ENCODE data around the gene GCNT1.

Gene GCNT1

DNA sequence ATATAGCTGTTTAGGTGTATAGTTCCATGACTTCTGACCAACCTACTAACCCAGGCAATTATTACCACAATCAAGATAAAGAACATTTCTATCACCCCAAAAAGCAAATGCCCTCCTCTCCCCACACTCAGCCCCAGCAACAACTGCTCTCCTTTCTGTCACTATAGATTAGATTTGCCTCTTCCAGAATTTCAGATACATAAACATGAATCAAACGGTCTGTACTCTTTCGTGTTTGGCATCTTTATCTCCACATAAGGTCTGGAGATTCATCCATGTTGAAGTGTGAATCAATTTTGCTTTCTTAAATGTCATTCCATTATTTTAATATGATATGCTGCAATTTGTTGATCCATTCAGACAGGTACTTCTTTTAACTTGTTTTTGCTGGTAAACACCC is 10.5 kb upstream of the GCNT1 start:
- no peaks in the 10 kb centered on the region for H3K36me3 ChIP-seq (ENCODE audit: insufficient read depth, low read length)
- H3K9ac ChIP-seq (ENCODE audit: low read length), result no peak overlapping the region
- no peaks in the 10 kb centered on the region for H3K9me3 ChIP-seq (ENCODE audit: low read length)
- no peaks in the 10 kb centered on the region for H3K4me1 ChIP-seq (ENCODE audit: insufficient read depth, low read length)
- H3K4me3 ChIP-seq (ENCODE audit: low read depth in 1 of 2, low read length in 2 of 2), result no peak overlapping the region
- H3K27me3 ChIP-seq (ENCODE audit: control insufficient read depth in 1 of 2, insufficient read depth in 2 of 2, low read length in 2 of 2), result no peaks in the 10 kb centered on the region
- no peak overlapping the region for H3K27ac ChIP-seq (ENCODE audit: low read depth, low read length)

DNA sequence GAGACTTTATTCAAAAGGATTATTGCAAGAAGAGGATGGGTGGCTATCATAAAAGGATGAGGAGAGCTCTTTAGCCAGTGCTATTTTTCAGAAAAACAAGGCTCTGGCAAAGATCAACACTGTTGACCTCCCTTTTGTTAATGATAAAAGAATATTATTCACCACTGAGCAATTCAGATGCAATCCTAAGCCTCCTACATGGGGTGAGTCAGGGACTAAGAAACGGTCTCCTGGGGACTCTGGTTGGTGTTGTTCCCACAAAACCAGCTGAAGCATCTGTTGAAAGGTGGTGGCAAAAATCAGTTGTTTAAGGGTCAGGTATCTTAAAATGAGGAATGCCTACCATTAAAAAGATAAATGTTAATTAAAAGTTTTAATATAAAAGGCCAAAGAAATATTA is 7.7 kb upstream of the GCNT1 start:
- no peaks in the 10 kb centered on the region for H3K4me1 ChIP-seq (ENCODE audit: insufficient read depth, low read length)
- no peak overlapping the region for H3K9ac ChIP-seq (ENCODE audit: low read length)
- no peak overlapping the region for H3K27ac ChIP-seq (ENCODE audit: low read depth, low read length)
- no peaks in the 10 kb centered on the region for H3K27me3 ChIP-seq (ENCODE audit: control insufficient read depth in 1 of 2, insufficient read depth in 2 of 2, low read length in 2 of 2)
- no peaks in the 10 kb centered on the region for H3K9me3 ChIP-seq (ENCODE audit: low read length)
- no peak overlapping the region for H3K4me3 ChIP-seq (ENCODE audit: low read depth in 1 of 2, low read length in 2 of 2)
- H3K36me3 ChIP-seq (ENCODE audit: insufficient read depth, low read length), result no peaks in the 10 kb centered on the region

DNA sequence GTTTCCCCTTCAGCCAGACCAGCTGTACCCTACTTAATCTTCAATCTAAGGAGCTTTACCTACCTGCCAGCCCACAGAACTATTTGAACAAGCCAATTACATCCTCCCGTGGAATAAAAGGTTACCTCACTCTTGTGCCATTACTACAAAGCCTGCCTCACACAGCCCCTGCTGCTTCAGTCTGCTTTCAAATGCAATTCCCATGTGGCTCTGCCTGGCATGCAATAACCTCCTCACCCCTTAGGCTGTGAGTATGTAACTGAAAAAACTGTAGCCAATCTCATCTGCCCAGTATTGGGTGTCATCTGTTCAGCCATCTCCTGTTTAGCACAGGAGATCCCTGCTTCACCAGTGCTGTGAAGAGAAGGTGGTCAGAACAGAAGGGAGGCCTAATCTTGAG is 6.1 kb upstream of the GCNT1 start:
- no peaks in the 10 kb centered on the region for H3K9me3 ChIP-seq (ENCODE audit: low read length)
- no peak overlapping the region for H3K9ac ChIP-seq (ENCODE audit: low read length)
- no peak overlapping the region for H3K4me3 ChIP-seq (ENCODE audit: low read depth in 1 of 2, low read length in 2 of 2)
- no peak overlapping the region for H3K27ac ChIP-seq (ENCODE audit: low read depth, low read length)
- no peaks in the 10 kb centered on the region for H3K4me1 ChIP-seq (ENCODE audit: insufficient read depth, low read length)
- H3K27me3 ChIP-seq (ENCODE audit: control insufficient read depth in 1 of 2, insufficient read depth in 2 of 2, low read length in 2 of 2), result no peaks in the 10 kb centered on the region
- no peaks in the 10 kb centered on the region for H3K36me3 ChIP-seq (ENCODE audit: insufficient read depth, low read length)

DNA sequence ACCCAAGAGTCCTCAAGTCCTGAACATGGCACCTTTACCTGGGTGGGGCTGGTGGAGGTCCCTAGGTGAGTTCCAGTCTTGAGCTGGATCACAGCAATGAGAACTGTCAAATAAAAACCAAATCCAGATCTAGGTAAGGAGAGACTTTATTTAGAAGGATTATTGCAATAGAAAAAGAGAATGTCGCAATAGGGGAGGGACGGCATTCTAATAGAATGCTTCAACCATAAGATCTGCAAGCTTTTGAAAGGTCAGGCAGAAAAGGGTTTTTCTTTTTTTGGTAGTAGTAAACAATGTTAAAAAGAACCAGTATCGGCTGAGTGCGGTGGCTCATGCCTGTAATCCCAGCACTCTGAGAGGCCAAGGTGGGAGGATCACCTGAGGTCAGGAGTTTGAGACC is 5.2 kb upstream of the GCNT1 start:
- Histone ChIP-seq H3K9me3 (ENCODE audit: low read length) (no peaks in the 10 kb centered on the region), H3K27ac (ENCODE audit: low read depth, low read length) (no peak overlapping the region), H3K36me3 (ENCODE audit: insufficient read depth, low read length) (no peaks in the 10 kb centered on the region), H3K4me1 (ENCODE audit: insufficient read depth, low read length) (no peaks in the 10 kb centered on the region), H3K27me3 (ENCODE audit: control insufficient read depth in 1 of 2, insufficient read depth in 2 of 2, low read length in 2 of 2) (no peaks in the 10 kb centered on the region), H3K9ac (ENCODE audit: low read length) (no peak overlapping the region), H3K4me3 (ENCODE audit: low read depth in 1 of 2, low read length in 2 of 2) (no peak overlapping the region)

DNA sequence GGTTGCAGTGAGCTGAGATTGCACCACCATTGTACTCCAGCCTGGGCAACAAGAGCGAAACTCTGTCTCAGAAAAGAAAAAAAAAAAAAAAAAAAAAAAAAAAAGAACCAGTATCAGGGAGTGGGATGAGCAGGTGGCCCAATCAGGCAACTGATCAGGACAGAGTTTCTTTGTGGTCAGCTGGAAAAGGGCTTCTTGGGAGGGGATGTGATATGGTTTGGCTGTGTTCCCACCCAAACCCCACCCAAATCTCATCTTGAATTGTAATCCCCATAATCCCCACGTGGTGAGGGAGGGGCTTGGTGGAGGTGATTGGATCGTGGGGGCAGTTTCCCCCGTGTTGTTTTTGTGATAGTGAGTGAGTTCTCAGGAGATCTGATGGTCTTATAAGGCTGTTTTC is 4.7 kb upstream of the GCNT1 start:
- Histone ChIP-seq H3K9me3 (ENCODE audit: low read length) (no peaks in the 10 kb centered on the region), H3K27me3 (ENCODE audit: control insufficient read depth in 1 of 2, insufficient read depth in 2 of 2, low read length in 2 of 2) (no peaks in the 10 kb centered on the region), H3K4me3 (ENCODE audit: low read depth in 1 of 2, low read length in 2 of 2) (no peak overlapping the region), H3K9ac (ENCODE audit: low read length) (no peak overlapping the region), H3K36me3 (ENCODE audit: insufficient read depth, low read length) (no peaks in the 10 kb centered on the region), H3K27ac (ENCODE audit: low read depth, low read length) (no peak overlapping the region), H3K4me1 (ENCODE audit: insufficient read depth, low read length) (no peaks in the 10 kb centered on the region)

DNA sequence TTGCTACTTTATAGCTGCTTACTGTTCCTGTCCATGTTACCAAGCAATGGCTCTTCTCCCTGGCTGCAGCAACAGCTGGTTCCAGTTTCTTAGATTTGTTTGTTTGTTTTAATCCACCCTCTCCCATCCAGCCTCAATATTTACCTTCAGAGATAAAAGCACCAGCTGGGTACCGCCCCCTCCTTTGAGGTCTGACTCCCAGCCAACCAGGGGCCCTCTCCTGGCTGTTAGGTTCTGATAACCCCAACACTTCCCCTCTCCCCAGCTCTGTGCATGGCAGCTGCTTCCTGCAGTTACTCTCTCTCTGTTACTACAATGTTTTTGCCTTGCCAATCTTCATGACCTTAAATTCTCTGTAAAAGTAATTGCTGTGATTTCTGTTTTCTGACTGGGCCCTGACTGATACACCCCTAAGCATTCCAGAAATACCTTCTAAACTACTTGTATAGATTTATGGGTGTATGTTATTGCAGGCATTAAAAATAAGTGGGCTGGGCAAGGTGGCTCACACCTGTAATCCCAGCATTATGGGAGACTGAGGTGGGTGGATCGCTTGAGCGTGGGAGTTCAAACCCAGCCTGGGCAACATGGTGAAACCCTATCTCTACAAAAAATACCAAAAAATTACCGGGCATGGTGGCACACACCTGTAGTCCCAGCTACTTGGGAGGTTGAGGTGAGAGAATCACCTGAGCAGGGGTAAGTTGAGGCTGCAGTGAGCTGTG is 2.6 kb upstream of the GCNT1 start:
- no peaks in the 10 kb centered on the region for H3K36me3 ChIP-seq (ENCODE audit: insufficient read depth, low read length)
- H3K9ac ChIP-seq (ENCODE audit: low read length), result no peak overlapping the region
- H3K27ac ChIP-seq (ENCODE audit: low read depth, low read length), result no peak overlapping the region
- no peak overlapping the region for H3K4me3 ChIP-seq (ENCODE audit: low read depth in 1 of 2, low read length in 2 of 2)
- H3K9me3 ChIP-seq (ENCODE audit: low read length), result no peaks in the 10 kb centered on the region
- no peaks in the 10 kb centered on the region for H3K27me3 ChIP-seq (ENCODE audit: control insufficient read depth in 1 of 2, insufficient read depth in 2 of 2, low read length in 2 of 2)
- peaks cover 10% of the 10 kb centered on the region for H3K4me1 ChIP-seq (ENCODE audit: insufficient read depth, low read length)

DNA sequence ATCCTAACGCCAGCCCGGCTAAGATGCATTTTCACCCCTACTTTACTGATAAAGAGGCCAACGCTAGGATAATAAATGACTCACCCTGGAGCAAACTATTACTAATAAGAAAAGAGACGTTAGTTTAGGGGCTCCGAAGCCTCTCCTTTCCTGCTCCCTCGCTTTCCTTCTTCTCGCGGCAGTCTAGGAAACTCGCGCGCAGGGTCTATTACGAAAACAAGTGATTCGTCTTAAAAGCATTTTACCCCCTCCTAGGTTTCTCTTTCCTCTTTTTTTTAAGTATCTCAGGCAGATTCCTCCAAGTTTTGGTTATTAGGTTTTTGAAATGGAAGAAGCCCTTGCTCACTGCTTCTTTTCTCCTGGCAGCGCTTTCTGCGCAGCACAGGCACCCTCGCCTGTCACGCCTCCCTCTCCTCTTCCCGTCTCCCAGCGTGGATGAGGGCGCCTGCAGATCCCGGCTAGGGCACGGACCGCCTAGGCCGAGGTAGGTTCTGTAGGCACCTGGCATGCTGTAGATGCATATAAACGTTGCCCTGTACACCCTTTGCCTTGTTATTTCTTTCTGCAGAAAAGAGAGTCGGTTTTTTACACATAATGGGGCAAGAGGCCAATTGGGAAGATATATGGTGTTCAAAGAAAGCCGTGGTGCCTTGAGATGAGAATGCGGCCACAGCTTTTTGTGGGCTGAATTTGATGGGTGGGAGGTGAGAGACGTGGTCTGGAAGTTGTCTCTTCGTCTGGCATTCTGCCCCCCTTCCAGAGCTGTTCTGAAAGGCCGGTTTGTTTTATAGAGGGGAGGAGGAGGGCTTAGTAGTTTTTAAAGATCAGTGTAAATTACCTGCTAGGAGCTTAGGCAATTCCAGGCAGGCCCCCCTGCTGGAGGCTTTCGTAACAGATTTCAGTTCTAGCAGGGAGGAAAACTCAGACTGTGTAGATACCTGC is 983 bp downstream of the GCNT1 start:
- H3K9me3 ChIP-seq (ENCODE audit: low read length), result no peaks in the 10 kb centered on the region
- H3K27ac ChIP-seq (ENCODE audit: low read depth, low read length), result no peak overlapping the region
- H3K4me1 ChIP-seq (ENCODE audit: insufficient read depth, low read length), result peaks cover 10% of the 10 kb centered on the region
- H3K4me3 ChIP-seq (ENCODE audit: low read depth in 1 of 2, low read length in 2 of 2), result peak overlapping the region; percentile 52 to 86
- H3K36me3 ChIP-seq (ENCODE audit: insufficient read depth, low read length), result no peaks in the 10 kb centered on the region
- H3K9ac ChIP-seq (ENCODE audit: low read length), result no peak overlapping the region
- no peaks in the 10 kb centered on the region for H3K27me3 ChIP-seq (ENCODE audit: control insufficient read depth in 1 of 2, insufficient read depth in 2 of 2, low read length in 2 of 2)

DNA sequence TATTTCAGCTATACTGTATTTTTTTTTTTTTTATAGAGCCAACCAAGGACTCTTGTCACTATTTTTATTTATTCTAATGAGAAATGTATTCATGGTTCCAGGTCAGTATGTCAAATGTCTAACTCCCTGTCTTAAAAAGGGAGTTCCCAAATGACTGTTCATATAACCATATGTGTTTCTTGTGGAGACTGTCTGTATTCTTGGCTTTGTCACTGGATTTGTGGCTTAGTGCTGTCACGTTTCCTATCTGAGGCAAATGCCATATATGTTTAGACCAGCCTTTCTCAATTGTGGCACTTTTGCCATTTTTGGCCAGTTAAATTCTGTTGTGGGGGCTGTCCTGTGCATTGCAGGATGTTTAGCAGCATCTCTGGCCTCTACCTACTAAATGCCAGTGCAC is 3.1 kb downstream of the GCNT1 start:
- Histone ChIP-seq H3K9me3 (ENCODE audit: low read length) (no peaks in the 10 kb centered on the region), H3K9ac (ENCODE audit: low read length) (no peak overlapping the region), H3K4me3 (ENCODE audit: low read depth in 1 of 2, low read length in 2 of 2) (no peak overlapping the region), H3K27ac (ENCODE audit: low read depth, low read length) (no peak overlapping the region), H3K36me3 (ENCODE audit: insufficient read depth, low read length) (no peaks in the 10 kb centered on the region), H3K27me3 (ENCODE audit: control insufficient read depth in 1 of 2, insufficient read depth in 2 of 2, low read length in 2 of 2) (no peaks in the 10 kb centered on the region), H3K4me1 (ENCODE audit: insufficient read depth, low read length) (peaks cover 10% of the 10 kb centered on the region)

DNA sequence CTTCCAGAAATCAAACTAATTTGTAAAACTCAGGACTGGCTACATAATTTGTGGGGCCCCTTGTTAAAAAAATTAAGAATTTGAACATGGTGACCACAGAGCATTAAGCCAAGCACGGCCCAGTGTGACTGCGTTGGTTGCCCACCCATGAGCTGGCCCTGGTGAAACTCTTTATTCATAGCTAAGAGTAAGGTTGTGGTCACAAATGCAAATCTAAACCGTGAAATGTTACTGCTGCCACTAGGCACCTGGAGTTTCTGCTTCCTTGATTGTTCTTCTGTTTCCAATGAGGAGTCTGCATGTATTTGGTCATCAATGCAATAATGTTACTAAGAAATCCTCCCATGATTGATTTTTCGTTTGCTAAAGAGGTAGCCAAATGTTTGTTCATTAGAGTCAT is 4.2 kb downstream of the GCNT1 start:
- Histone ChIP-seq H3K36me3 (ENCODE audit: insufficient read depth, low read length) (no peaks in the 10 kb centered on the region), H3K9me3 (ENCODE audit: low read length) (no peaks in the 10 kb centered on the region), H3K4me3 (ENCODE audit: low read depth in 1 of 2, low read length in 2 of 2) (no peak overlapping the region), H3K27ac (ENCODE audit: low read depth, low read length) (no peak overlapping the region), H3K4me1 (ENCODE audit: insufficient read depth, low read length) (peaks cover 10% of the 10 kb centered on the region), H3K27me3 (ENCODE audit: control insufficient read depth in 1 of 2, insufficient read depth in 2 of 2, low read length in 2 of 2) (no peaks in the 10 kb centered on the region), H3K9ac (ENCODE audit: low read length) (no peak overlapping the region)

DNA sequence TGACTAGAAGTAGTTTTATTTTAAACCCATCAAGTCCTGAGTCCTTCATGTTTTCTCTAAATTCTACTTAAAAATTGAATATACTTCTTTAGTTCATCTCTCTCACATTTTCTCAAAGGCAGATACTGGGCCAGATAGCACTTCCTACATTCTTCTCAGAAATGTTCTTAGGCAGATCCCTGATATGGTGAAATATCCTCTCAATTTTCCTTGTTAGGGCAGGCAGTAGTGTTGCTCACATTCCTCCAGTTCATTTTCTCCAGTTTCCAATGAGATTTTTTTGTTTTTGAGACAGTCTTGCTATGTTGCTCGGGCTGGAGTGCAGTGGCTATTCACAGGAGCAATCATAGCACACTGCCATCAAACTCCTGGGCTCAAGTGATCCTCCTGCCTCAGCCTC is 5.7 kb downstream of the GCNT1 start:
- H3K4me1 ChIP-seq (ENCODE audit: insufficient read depth, low read length), result peaks cover 10% of the 10 kb centered on the region
- no peak overlapping the region for H3K27ac ChIP-seq (ENCODE audit: low read depth, low read length)
- H3K36me3 ChIP-seq (ENCODE audit: insufficient read depth, low read length), result no peaks in the 10 kb centered on the region
- H3K9me3 ChIP-seq (ENCODE audit: low read length), result no peaks in the 10 kb centered on the region
- H3K9ac ChIP-seq (ENCODE audit: low read length), result no peak overlapping the region
- no peak overlapping the region for H3K4me3 ChIP-seq (ENCODE audit: low read depth in 1 of 2, low read length in 2 of 2)
- no peaks in the 10 kb centered on the region for H3K27me3 ChIP-seq (ENCODE audit: control insufficient read depth in 1 of 2, insufficient read depth in 2 of 2, low read length in 2 of 2)

DNA sequence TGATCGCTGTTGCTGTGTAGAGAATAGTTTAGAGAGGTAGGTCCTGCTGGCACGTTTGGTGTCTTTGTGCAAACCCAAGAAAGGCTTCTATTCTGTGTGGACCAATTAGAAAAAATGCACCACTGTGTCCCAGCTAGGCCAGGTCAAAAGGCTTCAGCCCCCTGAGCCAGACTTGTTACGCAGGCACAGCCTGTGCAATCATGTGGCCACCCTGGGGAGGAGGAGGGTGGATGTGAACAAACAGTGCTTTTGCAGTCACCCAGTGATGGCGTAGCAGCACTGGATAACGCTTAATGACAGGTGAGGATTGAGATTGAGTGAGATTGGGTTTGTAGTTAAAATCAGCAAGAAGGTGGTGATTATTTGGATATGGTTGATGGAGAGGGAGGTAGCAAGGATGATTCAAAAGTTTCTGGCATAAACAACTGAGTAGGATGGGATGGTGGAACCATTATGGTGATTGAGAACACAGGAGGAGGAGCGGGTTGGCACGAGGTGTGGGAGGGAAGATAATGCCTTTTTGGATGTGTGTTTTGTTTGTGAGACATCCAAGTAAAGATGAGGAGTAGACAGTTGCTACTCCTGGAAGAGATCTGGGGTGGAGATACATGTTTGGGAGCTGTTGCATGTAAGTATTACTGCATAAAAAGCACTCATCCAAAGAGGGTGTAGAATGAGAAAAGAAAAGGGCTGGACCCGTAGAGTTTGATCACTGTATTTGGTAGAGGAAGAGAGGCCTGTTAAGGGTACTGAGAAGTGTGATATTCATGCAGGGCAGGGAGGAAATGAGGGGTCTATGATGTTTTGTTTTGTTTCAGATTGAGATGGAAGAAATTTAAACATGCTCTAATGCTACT is 6.7 kb downstream of the GCNT1 start:
- Histone ChIP-seq H3K27me3 (ENCODE audit: control insufficient read depth in 1 of 2, insufficient read depth in 2 of 2, low read length in 2 of 2) (no peaks in the 10 kb centered on the region), H3K9ac (ENCODE audit: low read length) (no peak overlapping the region), H3K4me1 (ENCODE audit: insufficient read depth, low read length) (peaks cover 3% of the 10 kb centered on the region), H3K4me3 (ENCODE audit: low read depth in 1 of 2, low read length in 2 of 2) (no peak overlapping the region), H3K36me3 (ENCODE audit: insufficient read depth, low read length) (no peaks in the 10 kb centered on the region), H3K9me3 (ENCODE audit: low read length) (no peaks in the 10 kb centered on the region), H3K27ac (ENCODE audit: low read depth, low read length) (no peak overlapping the region)
